NK-92 (cell line): ENCODE results near the gene PGAP6.
"Not testable (repeated sequence)": the region's sequence is repeated elsewhere in the genome, so short reads cannot be mapped to it uniquely, and the experiment has no call there.

Experiments
- DNase-seq: peaks from one replicate; lab custom pipeline; 2025; ENCODE audit not compliant: unreplicated experiment; lab: John Stamatoyannopoulos, UW

PGAP6 gene

DNA sequence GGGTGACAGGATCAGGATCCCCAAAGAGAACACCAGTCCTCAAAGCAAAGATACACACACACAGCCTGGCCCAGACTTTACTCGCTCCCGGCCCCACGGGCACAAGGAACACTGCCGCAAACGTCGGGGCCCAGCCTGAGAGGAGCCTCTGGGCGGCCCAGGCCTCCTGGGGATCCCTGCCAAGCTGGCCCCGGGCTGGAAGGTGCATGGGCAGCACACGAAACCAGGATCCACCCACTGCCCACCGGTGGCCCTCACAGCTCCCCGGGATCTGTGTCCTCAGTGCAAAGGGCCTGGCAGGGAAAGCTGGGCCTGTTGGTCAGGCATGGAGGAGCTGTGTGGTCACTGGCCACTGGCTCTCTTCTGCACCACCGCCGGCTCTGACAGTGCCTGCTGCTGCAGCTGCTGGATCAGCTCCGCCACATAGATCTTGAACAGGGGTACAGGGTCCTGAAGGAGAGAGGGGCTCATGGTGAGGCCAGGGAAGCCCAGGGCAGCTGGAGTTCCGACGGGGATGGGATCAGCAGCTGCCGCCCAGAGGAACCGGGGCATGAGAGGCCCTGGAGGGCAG is 14.4 kb downstream of the PGAP6 start:
- no peak for DNase-seq

DNA sequence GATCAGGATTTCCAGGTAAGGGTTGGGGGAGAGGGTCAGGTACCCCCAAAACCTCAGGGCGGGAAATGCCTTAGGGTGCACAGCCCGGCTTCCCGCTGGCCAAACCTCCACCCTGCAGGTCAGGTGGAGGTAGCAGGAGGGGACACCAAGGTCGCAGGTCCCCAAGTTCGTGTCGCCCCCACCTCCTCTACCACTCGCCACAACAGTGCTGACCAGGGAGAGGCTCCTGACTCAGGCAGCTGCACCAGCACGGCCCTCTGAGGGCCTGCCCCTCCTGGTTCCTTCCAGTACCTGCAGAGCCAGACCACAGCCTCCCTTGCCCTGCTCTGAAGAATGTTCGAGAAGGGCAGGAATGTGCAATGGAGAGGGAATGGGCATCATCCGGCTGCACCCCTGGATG is 15.3 kb downstream of the PGAP6 start:
- no peak for DNase-seq

DNA sequence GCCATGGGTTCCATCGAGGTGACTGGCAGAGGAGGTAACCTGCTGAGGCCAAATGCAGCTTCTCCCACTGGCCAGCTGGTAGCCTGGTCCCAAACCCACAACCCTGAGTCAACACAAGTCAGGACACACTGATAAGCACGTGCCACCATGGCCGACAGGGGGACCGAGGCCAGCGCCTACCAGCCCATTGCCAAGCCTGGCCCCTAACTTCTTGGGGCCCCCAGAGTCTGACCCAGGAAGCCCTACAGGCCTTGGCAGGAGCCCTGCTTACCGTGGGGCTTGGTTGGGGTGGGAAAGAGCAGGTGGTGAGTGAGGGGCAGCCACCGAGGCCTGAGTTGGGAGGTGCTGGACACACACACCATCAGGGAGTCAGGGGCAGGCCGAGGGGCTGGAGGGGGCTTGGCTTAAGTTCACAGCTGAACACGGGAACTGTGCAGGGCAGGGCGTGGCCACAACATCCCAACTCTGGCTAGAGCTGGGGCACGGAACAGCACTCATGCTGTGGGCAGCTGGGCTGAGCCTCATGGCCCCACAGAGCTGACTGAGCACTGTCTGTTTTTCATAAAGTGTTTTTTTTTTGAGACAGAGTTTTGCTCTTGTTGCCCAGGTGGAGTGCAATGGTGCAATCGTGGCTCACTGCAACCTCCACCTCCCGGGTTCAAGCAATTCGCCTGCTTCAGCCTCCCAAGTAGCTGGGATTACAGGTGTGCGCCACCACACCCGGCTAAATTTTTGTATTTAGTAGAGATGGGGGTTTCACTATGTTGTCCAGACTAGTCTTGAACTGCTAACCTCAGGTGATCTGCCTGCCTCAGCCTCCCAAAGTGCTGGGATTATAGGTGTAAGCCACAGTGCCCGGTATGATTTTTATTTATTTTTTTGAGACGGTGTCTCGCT is 16.9 kb downstream of the PGAP6 start:
- DNase-seq: no peak

DNA sequence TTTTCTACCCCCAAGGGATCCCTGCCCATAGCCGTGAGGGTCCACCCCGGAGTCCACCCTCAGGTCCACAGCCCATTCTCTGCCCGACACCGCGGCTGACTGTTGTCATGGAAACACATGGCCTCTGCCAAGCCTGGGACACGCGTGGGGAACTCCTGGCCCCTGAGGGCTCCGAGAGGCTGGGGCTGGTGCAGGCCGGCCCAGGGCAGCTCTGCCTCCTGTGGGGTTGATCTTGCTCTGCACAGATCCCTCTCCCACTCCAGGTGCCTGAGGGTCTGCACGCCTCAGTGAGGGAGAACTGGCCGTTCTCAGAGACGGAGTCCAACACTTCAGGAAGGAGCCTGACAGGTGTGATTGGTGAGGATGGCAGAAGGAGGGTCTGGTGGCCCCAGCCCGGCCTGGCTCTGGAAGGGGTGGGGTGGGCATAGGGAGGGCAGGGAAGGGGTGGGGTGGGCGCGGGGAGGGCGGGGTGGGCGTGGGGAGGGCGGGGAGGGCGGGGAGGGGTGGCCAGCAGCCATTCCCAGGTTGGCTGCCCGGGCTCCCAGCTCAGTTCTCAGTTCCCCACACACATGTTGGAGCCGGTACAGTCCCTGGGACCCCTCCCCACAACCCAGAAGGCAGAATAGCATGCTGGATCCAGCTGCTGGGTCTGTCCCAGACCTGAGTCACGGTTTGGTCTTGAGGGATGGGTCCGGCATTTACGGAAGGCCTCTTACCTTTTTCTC is 17.9 kb downstream of the PGAP6 start:
- no peak for DNase-seq

DNA sequence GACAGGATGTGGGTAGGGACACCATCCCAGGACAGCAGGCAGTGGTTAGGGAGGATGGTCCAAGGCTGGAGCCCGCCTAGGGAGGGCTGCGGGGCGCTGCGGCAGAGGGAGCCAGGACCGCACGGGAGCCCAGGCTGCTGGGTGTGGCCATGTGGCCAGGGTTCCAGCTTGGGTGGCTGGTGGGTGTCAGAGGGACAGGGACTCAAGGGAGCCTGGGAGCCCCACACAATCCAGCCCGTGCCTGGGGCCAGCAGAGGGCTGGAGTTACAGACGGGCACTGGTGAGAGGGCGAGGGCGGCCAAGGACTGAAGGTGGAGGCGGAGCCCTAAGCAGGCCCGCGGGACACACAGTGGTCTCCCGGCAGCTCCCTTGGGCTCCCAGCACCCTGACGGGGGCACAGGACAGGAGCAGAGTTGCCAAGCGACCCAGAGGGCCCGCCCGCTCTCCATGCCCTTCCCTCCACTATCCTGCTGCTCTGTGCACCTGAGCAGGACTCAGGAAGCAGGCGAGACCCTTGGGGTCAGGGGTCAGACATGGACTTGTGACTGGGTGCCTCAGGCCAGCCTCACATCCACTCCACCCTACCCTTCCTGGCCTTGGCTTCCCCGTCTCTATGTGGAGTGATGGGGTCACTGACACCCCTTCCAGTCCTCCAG is 18.5 kb downstream of the PGAP6 start:
- no peak for DNase-seq

DNA sequence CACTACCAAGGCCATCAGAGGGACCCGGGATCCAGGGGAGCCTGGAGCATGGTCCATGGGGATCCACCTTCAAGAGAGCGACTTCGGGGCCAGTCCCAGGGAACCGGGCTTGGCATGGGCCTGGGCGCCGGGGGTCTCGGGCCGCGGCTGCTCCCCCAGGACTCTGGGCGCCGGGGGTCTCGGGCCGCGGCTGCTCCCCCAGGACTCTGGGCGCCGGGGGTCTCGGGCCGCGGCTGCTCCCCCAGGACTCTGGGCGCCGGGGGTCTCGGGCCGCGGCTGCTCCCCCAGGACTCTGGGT is 19.1 kb downstream of the PGAP6 start:
- not testable (repeated sequence) for DNase-seq

DNA sequence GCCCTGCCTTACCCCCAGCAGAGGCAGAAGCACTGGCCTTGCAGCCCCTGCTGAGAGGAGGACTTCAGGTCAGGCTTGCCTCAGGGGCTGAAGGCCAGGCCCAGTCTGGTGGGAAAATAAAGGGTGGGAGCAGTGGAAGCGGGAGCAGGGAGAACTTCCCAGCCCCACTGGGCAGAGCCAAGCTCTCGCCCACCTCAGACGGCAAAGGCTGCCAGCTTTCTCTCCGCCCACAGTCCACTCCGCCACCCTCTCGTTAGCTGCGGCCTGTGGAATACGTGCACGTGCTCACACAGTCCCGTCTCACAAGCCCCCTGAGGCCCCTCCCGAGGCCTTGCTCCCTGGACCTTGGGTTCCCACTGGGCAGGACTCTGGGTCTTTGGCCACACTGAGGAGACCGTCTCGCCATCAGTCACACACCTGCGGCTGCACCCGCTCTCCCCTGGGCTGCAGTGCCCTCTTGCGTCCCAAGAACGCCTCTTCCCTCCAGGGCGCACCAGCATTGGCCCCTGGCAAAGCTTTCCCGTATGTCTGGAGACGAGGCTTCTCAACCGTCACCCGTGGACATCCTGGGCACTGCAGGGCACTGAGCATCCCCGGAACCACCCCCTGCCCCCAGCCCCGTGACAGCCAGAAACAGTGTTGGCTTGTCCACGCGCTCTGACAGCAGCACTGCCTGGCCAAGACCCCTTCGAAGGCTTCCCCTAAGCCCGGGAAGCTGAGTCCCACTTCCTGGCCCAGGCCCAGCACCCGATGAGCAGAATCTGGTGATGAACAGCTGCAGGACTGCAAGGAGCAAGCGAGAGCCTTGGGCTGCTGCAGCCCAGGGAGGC is 19.7 kb downstream of the PGAP6 start:
- no peak for DNase-seq

DNA sequence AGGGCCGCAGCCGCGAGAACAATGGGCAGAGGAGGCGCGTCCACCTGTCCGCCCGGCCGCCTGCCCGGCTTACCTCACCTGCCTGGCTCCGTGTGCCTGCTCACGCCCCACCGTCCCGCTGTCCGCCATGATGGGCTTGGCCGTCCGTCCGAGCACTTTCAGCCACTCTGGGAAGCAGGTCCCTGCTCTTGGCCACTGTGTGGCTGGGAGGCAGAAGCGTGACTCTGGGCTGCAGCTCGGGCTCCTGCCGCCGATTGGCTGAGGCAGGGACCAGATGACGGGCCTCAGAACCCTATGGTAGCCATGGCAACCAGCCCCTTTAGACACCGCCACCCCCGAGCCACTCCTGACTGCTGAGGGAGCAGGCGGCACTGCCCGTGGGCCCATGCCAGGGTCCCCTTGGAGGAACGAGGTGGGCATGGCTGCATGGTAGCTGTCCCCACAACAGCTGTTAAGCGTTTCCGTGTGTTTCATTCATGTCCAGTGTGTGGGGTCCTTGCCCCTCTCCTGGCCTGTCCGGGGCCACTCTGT is 20.4 kb downstream of the PGAP6 start:
- no peak for DNase-seq

DNA sequence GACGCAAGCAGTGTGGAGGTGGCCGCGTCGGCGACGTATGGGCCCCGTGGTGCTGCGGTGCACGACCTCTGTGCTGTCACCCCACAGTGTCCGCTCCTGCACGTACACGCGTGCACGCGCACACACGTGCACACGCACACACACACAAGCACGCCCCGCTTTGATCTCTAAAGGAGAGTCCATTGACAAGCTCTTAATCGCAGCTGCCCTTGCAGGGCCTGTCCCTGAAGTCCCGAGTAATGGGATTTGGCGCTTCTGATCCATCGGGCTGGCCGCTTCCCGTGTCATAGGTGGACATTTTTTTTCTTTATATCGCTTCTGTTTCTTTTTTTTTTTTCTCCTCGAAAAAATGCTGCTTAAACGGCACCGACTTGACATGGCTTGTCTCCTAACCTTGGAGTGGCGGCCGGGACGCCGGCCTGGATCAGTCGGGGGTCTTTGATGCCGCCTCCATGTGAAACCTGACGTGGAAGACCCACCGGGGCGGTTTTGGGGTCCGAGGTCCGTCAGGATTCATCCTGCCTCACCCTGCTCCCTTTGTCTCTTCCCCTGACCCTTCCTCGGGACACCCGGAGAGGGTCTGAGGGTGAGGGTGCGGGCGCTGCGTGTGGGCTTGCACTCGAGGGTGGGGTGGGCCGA is 21.0 kb downstream of the PGAP6 start:
- no peak for DNase-seq

DNA sequence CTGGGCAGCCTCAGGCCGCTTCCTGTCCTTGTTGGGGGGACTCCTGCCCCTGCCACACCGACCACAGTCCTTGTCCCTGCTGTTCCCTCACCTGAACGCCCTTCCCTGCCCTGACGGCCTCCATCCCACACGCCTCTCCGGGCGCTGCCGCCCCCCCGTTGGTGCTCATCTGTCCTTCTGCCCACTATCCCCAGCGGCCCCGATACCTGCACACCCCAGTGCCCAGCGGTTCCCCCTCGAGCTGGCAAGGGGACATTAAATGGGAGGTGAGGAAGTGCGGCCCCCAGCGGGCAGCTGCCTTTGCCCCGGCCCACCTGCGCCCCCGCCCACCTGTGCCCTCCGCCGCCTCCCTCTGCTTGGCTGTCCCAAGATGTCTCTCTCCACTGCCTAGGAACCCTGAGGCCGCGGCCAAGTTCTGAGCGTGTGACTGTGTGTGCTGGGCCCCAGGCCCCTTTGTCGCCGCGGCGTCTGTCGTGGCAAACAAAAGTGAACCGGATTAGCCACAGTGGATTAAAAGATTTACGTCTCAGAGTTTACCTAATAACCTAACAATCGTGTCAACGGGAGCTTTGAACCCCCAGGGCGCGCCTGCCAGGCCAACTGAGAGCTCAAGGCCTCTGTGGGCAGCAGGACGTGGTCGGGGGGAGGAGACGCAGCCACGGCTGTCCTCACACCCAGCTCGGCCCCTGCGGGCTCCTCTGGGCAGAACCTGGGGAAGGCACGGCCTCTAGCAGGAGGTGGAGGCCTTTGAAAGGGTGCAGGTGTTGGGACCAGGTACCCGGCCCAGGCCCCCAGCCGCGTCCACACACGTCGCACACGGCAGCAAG is 21.7 kb downstream of the PGAP6 start:
- DNase-seq: no peak

DNA sequence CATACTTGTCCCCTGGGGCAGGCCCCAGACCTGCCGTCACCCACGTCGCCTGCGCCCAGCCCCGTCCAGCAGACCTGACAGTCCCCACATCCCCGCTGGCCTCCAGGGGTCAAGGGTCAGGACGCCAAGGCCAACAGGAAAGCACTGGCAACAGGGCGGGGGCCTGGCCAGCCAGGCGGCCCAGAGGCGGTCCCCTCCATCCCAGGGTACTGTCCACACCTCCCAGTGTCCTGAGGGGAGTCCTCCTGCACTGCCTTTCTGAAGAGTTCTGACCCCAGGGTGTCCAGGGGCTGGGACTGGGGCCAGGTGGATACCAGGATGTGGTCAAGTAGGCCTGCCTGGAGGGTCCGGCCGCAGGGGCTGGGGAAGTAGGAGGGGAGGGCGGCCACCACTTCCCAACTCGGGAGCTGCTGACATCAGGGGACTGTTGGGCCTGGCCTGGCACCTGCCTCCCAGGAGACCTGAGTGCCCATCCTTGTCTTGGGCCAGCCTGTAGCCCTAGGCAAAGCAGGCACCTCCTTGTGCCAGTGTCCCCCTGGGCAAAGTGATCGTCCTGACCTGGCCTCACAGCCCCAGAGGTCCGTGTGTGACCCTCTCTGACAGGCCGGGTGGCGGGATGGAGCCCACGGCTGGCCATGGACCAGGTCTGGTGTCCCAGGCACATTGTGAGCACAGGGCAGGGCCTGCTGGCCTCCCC is 22.6 kb downstream of the PGAP6 start:
- DNase-seq: no peak

DNA sequence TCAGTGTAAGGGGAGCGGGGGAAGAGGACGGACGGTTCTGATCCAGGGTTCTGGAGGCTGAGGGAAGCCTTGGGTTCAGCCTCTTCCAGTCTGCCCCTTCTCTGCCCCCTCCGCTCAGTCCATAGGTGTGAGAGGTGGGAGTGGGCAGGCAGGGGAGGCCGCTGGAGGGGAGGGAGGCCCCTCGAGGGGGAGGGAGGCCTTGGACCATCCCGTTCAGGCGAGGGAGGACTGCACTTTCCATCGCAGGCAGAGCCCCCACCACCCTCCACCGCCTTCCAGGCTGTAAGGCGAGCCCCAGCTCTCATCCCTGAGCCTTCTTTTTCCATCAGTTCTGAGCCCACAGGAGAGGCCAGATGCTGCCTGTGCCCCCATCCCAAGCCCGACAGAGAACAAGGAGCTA is 25.0 kb downstream of the PGAP6 start:
- DNase-seq: no peak

DNA sequence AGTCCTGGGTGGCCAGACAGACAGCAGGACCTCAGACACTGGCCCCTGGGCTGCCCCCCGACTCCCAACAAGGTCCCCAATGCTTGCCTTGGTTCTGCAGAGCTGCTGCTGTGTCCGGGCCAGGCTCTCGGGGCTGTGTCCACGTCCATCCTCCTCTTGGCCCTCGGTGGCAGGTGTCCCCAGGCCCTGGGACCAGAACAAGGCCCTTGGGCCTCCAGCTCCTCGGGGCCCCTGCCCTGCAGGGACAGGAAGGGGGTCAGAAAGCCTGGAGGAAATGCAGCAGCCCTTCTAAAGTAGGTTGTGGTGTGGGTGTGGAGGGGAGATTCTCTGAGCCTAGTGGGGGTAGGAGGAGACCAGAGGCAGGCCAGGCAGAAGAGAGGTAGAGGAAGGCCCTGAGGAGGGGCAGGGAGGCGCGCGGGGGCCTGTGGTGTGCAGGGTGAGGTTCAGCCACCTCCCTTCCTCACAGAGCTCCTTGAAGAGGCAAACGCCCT is 26.8 kb downstream of the PGAP6 start:
- DNase-seq: no peak

DNA sequence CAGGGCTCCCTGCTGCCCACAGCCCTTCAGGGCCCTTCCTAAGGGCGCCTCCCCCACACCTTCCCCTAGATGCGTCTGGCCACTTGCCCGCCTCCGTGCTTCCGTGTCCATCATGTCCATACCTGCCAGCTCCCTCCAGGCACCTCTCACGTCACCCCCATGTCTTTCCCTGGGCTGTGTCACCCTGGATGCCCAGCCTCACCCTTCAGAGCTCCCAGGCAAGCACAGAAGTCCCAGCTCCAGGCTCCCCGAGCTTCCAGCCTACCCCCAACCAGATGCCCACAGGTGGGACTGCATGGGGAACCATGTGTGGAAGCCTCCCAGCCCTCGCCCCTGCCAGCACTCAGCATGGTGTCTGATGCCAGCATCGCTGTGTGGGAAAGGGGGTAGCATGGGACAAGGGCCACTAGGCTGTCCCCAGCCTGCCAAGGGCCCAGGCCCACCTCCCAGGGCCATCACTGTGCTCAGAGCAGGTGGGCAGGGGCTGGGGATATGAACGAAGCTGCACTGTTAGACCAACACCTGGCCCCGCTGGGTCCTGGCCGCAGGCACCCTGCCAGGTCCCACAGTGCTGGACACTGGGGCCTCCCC is 27.4 kb downstream of the PGAP6 start:
- DNase-seq: no peak

DNA sequence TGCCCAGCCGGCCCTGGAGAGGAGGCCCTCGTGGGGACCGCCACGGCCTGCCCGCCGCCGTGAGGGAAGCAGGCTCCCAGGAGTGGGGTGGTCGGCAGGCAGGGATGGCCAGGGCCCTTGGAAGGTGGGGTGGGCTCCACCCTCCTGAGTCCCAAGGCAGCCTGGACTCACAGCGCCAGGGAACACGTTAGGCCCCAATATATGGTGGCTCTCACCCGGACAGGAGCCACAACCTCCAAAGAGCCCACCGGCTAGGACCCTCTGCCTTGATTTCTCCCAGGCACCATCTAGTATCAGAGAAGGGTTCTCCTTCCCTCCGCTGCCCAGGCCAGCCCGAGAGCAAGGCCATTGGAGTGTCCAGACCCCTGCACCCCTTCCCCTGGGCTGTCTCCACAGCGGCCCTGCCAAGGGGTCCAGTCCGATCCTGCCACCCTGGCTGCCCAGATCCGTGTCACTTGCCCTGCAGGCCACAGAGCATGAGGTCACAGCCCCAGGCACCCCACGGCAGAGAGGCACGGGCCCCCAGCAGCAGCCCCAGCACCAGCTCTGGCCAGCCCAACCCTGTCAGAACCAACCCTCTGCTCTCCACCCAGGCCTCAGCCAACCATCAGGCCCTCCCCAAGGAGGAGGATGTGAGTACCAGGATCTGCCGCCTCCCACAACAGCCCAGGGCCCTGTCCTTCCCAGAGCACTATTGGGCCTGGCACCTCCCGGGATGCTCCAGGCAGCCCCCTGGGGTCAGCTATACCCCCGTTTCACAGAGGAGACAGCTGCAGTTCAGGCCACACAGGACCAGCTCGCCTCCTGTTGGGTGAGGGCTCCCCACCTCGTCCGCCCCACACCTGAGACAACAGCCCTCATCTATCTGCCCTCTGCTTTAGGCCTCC is 28.1 kb downstream of the PGAP6 start:
- DNase-seq: no peak

DNA sequence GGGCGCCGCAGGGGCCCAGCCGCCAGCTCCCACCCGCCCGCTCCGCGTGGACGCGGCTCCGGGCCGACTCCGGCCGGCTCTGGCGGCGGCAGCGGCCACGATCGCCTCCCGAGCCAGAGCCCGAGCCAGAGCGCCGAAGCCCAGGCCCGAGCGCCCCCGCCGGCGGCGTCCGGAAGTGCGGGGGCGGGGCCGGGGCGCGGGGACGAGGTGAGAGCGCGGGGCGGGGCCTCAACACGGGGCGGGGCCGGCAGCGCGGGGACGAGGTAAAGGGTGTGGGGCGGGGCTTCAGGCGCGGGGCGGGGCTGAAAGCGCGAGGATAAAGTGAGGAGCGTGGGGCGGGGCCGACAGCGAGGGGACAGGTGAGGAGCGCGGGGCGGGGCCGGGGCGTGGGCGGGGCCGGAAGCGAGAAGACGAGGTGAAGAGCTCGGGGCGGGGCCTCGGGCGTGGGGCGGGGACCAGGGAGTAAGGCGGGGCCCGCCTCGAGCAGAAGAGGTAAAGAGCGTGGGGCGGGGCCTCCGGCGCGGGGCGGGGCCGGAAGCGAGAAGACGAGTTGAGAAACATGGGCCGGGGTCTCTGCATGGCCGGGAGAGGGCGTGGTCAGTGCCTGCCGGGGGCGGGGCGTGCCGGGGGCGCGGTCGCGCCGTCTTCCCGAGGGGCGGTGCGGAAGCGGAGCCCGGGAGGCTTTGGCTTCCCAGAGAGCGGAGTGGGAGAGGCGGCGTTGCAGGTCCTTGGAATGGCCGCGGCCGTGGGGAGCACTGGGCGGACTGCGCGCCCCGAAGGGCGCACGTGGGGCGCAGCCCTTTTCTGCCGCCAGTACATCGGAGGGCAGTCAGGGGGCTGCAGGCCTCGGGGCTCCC is 29.0 kb downstream of the PGAP6 start, which contains the start of gene AXIN1:
TSS of gene AXIN1 (minus strand) at position 177 of the 857 bp plus-strand sequence. CDS start 5,698 bp downstream, outside the sequence.
- DNase-seq: peak; percentile 98
